HG02943 (cell line): ENCODE measurements around the gene GLYR1.

Experiments used
- ATAC-seq: cut with Tn5 transposase; IDR thresholded peaks from one replicate; pipeline ENCODE4 v1.9.1; 2021; ENCODE audit warnings: mild to moderate bottlenecking, low read depth, moderate library complexity; ENCODE audit not compliant: unreplicated experiment

Gene GLYR1

DNA sequence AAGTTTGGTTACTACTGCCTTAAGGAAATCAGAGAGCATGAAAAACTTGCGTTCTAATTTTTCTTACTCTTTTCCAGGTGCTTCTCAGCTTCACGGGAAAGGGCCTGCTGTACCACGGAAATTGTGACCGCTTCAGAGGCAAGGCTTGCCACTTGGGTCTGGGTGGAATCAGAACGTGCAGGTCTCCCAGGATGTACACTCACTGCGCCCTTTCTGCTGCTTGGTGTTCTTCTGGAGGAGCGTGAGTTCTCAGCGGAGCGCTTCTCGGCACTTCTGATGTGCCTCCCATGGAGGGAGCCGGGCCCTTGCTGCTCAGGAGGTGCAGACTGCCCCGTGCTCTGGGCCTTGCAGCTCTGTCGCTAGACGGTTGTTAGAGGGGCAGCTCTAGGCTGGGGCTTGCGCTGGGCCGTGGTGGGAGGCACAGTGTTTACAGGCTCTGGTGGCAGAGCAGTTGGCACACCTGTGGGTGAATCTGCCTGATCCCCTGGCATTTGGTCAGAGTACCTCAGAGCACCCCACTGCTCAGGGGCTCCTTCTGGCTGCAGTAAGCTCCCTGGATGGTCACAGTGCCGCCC is 33.0 kb upstream of the GLYR1 start:
- no peak for ATAC-seq

DNA sequence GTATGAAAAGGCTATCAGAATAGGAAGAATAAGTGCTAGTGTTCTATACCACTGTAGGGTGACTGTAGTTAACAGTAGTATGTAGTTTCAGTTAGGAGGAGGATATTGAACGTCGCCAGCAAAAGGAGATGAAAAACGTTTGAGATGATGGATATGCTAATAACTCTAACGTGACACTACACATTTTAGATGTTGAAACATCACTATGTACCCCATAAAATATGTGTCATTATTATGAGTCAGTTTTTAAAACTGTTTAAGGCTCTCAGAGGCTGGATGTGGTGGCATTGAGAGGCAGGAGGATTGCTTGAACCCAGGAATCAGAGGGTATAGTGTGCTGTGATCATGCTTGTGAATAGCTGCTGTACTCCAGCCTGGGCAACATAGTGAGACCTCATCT is 32.0 kb upstream of the GLYR1 start:
- ATAC-seq = no peak

DNA sequence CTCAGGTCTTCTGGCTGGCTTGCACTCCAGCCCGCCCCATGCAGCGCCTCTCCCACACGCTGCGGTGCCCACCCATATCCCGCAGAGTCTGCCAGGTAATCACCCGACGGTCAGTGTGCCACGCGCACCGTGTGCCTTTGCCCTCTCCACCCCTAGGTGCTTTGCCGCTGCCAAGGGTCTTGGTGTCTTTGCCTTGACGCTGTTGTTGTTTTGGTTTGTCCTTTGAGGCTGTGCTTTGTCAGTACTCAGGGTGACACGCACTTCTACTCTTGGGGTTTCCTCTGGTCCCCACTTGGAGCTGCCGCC is 30.2 kb upstream of the GLYR1 start:
- ATAC-seq = no peak

DNA sequence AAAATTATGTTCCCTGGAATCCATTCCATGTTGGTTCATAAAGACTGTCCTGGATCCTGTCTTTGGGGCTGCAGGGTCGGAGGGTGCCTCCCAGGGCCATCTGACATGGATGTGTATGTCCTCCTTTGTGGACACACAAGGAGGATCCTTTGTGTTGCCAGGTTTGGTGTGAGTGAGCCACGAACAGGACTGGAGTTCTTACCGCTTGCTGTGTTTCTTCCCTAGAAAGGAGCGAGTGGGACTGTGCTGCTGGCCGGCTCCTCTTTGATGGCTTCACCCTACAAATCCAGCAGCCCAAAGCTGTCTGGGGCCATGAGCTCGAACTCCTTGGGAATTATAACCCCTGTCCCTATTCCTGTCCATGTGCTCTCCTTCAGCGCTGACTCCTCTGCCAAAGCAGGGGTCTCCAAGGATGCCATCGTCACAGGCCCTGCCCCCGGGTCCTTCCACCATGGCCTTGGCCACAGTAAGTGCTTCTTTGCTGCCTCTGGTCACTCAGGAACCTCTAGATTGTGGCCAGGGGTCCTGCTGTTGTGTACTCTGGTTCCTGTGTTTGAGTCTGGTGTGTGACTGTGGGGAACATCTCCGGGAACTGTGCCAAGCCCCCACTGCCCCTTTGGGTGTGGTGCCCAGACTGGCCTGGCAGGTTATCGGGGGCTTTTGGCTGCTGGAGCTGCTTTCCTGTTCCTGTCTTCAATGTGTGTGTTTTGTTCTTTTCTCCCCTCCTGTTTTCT is 29.7 kb upstream of the GLYR1 start:
- ATAC-seq = no peak

DNA sequence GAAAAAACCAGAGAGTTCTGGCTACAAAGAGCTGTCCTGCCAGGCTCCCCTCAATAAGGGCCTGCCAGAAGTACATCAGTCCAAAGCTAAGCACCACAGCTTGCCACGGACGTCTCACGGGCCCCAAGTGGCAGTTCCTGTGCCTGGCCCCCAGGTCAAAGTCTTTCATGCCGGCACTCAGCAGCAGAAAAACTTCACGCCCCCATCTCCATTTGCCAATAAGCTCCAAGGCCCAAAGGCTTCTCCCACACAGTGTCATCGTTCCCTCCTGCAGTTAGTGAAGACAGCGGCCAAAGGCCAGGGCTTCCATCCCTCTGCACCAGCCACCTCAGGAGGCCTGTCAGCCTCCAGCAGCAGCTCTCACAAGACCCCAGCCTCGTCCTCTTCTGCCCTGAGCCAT is 27.6 kb upstream of the GLYR1 start:
- ATAC-seq = no peak

DNA sequence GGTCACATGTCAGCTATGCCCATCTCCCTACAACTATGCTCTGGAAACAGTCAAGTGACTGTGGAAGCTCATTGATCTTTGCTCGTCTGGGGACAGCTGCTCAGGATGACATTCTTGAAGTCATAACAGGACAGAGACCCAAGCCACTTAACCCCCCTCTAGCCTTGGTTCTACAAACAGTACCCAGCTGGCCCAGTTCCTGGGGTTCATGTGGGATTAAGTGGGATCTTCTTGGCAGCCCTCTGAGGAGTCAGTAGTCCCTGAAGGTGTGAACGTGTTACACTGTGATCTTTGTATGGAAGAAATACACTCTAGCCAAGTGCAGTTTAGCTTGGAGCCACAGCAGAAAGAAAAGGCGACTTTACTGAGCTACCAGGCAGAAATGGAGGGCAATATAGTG is 26.0 kb upstream of the GLYR1 start:
- no peak for ATAC-seq

DNA sequence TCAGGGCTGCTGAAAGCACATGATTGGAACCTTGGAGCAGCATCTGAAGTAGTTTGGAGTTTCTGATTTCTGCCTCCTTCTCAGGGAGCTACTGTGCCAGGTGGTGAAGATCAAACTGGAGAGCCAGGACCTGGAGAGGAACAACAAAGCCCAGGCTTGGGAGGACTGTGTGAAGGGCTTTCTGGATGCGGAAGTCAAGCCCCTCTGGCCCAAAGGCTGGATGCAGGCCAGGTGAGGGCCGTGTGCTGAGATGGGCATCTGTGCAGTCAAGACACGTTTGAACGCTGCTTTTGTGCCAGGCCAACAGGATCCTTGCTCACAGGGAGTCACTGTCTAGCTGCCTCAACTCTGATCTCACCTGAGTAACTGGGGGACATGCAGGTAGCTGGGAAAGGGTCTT is 24.0 kb upstream of the GLYR1 start:
- no peak for ATAC-seq

DNA sequence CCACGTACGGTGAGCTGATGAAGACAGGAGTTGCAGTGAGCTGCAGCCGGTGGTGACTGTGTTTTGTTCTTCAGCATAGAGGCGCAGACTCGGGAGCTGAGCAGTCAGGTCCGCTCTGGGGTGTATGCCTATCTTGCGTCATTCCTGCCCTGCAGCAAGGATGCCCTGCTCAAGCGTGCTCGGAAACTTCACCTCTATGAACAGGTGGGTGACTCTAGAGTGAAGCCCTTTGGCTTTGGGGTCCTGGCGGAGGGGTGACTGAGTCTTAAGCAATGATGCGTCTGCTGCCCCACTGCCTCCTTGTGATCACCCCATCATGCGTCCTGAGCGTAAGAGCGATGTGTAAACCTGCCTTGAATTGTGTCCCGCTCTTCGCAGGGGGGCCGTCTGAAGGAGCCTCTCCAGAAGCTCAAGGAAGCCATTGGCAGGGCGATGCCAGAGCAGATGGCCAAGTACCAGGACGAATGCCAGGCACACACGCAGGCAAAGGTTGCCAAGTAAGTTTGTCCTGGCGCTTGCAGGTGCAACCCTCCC is 23.1 kb upstream of the GLYR1 start:
- ATAC-seq = no peak

DNA sequence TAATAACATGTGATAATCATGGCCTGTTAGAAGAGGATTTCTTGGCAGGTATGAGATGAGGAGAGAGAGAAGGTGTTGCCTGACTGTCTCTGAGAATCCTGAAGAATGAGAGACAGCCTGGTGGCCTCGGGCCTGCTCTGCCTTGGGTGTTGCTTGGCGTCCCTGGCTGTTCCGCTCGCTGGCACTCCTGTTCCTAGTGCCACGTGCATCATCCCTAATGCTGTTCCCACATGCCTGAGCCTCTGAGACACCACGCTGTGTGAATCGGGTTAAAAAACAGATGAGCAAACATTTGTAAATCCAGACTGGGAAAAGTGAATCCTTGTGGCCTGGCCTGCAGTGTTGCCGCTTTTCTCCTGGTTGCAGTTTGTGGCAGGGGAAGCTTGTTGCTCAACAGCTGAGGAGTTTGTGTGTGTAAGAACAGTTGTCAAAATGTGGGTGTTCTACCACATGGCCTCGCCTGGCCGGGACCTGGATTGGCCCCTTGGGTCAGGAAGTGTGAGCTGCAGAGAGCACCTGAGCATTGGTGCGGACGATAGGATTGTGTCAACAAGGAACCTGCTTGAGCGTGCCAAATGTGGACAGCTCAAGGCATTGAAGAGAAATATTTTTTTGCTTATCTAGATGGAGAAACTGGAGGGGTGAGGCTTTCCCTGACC is 22.2 kb upstream of the GLYR1 start:
- no peak for ATAC-seq

DNA sequence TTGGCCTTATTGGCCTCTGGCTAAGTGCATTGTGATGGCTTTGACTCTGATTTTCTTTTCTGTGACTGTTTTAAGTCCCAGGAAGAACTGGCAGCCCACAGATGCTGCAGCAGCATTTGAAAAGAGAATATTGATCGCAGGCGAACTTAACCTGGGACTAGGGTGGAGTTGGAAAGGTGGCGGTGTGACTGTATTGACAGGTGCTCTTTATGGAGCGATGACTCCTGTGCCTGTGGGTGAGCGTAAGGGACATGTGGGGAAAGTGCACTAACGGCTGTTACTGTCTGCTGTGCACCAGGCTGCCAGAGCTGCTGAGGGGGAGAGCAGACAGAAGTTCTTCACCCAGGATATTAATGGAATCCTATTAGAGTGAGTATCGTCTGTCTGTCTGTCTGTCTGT is 21.4 kb upstream of the GLYR1 start:
- ATAC-seq = peak; percentile 16

DNA sequence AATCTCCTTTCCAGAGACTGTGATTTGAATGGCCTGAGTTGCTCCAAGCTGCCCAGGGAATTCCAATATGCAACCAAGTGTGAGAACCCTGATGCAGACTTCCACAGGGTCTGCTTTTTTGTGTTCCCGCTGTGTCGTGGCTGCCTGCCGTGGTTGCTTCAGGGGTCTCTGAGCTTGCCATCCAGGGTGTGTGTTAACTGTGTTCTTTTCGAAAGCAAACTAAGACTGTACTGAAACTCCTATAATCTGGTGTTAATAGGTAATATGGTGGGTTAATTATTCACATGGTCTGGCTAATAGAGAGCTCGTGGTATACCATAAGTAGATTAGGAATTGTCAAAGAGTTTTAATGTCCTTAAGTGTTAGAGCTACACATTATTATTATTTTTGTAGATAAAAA is 20.9 kb upstream of the GLYR1 start:
- ATAC-seq = peak; percentile 60

DNA sequence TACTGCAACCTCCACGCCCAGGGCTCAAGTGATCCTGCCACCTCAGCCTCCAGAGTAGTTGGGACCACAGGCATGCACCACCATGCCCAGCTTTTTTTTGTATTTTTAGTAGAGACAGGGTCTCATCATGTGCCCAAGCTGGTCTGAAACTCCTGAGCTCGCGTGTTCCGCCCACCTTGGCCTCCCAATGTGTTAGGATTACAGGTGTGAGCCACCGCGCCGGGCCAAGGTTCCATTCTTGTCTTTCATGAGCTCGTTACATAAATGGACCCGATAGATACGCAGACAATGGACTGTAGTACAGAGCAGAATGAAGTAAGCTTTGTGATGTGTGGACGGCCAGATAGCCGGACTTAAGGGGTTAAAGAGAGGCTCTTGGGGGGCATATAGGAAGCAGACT is 19.5 kb upstream of the GLYR1 start:
- ATAC-seq = no peak

DNA sequence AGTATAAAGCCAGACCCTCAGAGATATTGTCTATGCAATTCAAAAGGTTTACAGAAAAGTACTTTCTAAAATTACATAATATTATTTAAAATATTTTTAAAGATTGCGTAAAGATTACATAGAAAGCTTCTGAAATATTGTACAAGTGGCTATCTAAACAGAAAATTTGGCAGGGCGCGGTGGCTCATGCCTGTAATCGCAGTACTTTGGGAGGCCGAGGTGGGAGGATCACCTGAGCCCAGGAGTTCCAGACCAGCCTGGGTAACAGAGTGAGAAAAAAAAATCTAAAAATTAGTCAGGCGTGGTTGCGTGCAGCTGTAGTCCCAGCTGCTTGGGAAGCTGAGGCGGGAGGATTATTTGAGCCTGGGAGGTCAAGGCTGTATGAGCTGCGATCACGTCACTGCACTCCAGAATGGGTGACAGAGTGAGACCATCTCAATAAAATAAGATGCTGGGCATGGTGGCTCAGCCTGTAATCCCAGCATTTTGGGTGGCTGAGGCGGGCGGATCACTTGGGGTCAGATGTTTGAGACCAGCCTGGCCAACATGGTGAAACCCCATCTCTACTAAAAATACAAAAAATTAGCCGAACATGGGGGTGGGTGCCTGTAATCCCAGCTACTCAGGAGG is 18.3 kb upstream of the GLYR1 start:
- ATAC-seq = no peak

DNA sequence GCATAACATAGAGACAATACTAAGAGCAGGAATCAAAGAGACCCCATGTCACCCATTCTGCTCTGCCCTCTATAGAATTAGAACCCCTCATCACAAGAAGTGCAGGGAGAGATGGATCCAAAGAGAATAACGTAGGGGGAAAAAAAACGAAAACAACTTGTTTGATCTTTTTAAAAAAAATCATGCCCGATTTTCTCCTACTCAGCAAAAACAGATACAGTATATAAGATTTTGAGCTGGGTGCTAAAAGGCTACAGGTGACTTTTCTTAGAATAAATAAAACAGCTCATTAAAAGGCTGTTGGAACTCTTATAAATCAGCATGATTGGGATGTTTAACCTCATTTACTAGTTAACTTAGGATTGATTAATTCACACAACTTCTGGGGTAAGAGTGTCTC is 17.6 kb upstream of the GLYR1 start:
- ATAC-seq = no peak

DNA sequence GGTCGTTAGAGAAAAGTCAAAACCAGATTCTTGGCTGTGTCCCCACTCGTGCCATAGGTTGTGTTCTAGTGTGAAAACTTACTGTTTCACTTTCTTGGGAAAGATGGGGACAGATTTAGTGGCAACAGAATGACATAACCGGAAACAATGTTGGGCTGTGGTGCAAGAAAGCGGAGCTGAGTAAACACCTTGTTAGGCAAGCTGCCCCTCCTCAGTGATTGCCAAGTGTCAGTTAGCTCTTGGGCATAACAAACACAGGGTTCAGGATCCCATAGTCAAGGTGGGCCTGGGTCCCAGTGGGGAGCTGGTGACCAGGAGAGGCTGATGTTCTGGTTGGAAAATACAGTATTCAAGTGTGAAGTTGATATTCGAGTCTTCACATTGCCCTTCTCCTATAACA is 15.6 kb upstream of the GLYR1 start:
- no peak for ATAC-seq

DNA sequence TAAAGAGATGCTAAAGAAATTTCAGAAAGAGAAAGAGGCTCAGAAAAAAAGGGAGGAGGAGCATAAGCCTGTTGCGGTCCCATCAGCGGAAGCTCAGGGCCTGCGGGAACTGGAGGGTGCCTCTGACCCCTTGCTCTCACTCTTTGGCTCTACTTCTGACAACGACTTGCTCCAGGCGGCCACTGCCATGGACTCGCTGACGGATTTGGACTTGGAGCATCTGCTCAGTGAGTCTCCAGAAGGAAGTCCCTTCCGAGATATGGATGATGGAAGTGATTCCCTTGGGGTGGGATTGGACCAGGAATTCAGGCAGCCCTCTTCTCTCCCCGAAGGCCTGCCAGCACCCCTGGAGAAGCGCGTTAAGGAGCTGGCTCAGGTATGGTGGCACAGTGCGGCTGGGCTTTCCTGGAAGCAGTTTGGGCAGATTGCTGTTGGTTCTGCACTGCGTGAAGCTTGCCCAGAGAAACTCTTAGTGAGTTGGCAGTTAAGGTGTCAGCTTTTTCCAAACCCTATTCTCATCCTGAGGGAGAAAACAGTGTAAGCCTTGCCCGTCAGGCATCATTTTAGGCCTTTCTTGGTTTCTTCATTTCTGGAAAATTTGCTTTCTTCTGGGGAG is 13.7 kb upstream of the GLYR1 start:
- ATAC-seq = no peak

DNA sequence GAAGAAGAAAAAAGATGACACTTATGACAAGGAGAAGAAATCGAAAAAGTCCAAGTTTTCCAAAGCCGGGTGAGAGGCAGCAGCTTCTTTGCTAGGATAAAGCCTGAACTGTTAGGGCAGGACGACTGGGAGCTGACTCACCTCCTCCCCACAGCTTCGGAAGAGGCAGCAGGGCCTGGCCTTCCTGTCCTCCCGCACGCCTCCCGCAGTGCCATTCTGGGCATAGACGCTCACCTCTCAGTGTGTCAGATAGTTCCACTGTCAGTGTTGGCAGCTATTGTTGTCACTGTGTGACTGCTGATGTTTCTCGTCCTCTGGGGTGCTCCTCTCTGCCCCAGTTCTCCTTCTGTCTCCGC is 12.8 kb upstream of the GLYR1 start:
- no peak for ATAC-seq

DNA sequence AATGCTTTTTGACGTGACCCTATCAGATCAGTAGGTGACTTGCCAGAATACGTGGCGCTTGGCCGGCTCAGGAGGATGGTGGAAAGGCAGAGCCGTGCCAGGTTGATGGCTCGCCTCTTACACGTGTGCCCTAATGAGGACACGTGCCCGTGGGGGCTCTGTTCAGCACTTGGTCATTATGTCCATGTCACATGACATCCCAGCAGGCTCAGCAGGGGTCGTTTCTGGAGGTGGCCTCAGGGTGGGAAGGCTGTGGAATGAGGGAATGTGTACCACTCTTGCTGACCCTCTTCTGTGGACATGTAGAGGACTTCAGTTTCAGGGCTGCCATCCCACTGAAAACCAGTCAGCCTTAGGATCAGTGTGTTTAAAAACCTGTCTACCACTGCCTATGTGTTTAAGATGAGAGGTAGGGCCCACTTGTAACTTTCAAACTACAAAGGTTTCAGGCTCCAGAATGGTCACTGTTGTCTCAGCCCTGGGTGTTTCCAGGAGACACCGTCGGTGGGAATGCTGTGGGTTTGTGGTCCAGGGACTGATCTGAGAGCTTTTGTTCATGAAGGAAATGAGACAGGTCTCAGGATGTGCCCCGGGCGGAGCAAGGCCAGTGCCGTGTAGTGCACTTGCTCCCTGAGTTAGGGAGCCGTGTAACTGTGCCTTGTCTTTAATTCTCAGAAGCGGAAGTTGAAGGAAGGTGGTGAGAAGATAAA is 12.3 kb upstream of the GLYR1 start:
- ATAC-seq = no peak

DNA sequence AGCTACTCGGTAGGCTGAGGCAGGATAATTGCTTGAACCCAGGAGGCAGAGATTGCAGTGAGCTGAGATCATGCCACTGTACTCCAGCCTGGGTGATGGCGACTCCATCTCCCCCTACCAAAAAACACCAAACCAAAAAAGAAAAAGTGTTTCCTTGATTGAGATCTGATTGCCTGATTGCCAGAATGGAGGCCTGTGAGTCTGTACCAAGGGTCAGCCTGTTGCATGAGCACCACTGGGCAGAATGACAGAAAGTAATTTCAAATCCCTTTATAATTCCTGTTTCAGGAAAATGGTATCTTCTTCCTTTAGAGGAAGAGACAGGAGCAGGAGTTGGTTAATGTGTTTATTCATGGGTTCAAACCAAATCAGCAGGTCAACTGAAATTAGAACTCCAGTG is 8.7 kb upstream of the GLYR1 start:
- no peak for ATAC-seq

DNA sequence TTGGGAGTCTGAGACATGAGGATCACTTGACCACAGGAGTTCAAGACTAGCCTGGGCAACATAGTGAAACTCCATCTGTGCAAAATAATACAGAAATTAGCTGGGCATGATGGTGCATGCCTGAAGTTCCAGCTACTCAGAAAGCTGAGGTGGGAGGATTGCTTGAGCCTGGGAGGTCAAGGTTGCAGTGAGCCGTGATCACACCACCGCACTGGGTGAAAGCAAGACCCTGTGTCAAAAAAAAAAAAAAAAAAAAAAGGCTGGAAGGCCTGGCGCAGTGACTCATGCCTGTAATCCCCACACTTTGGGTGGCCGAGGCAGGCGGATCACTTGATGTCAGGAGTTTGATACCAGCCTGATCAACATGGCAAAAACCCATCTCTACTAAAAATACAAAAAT is 8.3 kb upstream of the GLYR1 start:
- ATAC-seq = no peak
